T-helper 17 cell (primary cell): ENCODE results near the gene DRG1. TPM values are rescaled to one million over a fixed set of nuclear protein-coding genes. Genes with fewer than 3 reads are reported as not detected.
"Not testable (repeated sequence)": the region's sequence is repeated elsewhere in the genome, so short reads cannot be mapped to it uniquely, and the experiment has no call there.

Experiments
- ATAC-seq: fragments of 150-1000 bp; cut with Tn5 transposase; 2 replicates; pipeline ENCODE4 v1.10.0; 2021; ENCODE audit warnings: mild to moderate bottlenecking, moderate library complexity
- DNase-seq, 3 donors: peaks; one replicate each; pipeline versions ENCODE4 v3.0.0 to v3.0.0-alpha.2; 2020 to 2021
- H3K9me3 ChIP-seq: one replicate; pipeline ENCODE4 v1.7.0; 2013; ENCODE audit warnings: low read length, mild to moderate bottlenecking; ENCODE audit not compliant: control insufficient read depth, poor library complexity, severe bottlenecking
- H3K27ac Mint-ChIP-seq: one replicate; pipeline ENCODE4 v1.8.0; 2022; ENCODE audit warnings: mild to moderate bottlenecking, moderate library complexity, mixed read lengths
- H3K27me3 Mint-ChIP-seq: one replicate; pipeline ENCODE4 v1.8.0; 2022; ENCODE audit warnings: mixed read lengths
- H3K36me3 Mint-ChIP-seq: one replicate; pipeline ENCODE4 v1.8.0; 2022; ENCODE audit warnings: low read depth, mixed read lengths
- H3K4me1 Mint-ChIP-seq: one replicate; pipeline ENCODE4 v1.8.0; 2022; ENCODE audit warnings: mild to moderate bottlenecking, mixed read lengths
- H3K4me3 Mint-ChIP-seq: one replicate; pipeline ENCODE4 v1.8.0; 2022; ENCODE audit warnings: mild to moderate bottlenecking, moderate library complexity, mixed read lengths
- total RNA-seq, 4 donors: library from RNA in 2 of 4; stranded (reverse) in 2 of 4; gene quantifications; one replicate each; pipeline ENCODE4 v1.2.3 and lab custom pipeline; 2022 to 2026

The DRG1 gene
- total RNA-seq, 2 donors from 2014 or later = 33.2 to 50.9 TPM

GRCh38 chr22:31447337-31447736 lies 47.9 kb downstream of the DRG1 start:
- no peak for ATAC-seq
- peaks cover 3% of the 10 kb centered on the region for H3K36me3 Mint-ChIP-seq

GRCh38 chr22:31448382-31448781 lies 49.0 kb downstream of the DRG1 start:
- no peaks in the 10 kb centered on the region for H3K27me3 Mint-ChIP-seq
- DNase-seq (no peak), ATAC-seq (no peak)
- H3K36me3 Mint-ChIP-seq = peaks cover 3% of the 10 kb centered on the region
- peaks cover 2% of the 10 kb centered on the region for H3K4me1 Mint-ChIP-seq
- H3K27ac Mint-ChIP-seq = peak overlapping the region; percentile 24
- H3K9me3 ChIP-seq = no peaks in the 10 kb centered on the region
- H3K4me3 Mint-ChIP-seq = no peak overlapping the region

More at GRCh38 chr22:31447337-31447736, 47.9 kb downstream of the DRG1 start:
- Mint-ChIP-seq H3K27me3 (no peaks in the 10 kb centered on the region), H3K4me1 (peaks cover 2% of the 10 kb centered on the region), H3K4me3 (no peak overlapping the region), H3K27ac (no peak overlapping the region)
- no peaks in the 10 kb centered on the region for H3K9me3 ChIP-seq
- DNase-seq = no peak

- no peak for DNase-seq
- no peaks in the 10 kb centered on the region for H3K36me3 Mint-ChIP-seq
- H3K9me3 ChIP-seq = no peaks in the 10 kb centered on the region
- H3K27ac Mint-ChIP-seq = peak overlapping the region; percentile 34
- no peak overlapping the region for H3K4me3 Mint-ChIP-seq
- H3K27me3 Mint-ChIP-seq = no peaks in the 10 kb centered on the region
- no peak for ATAC-seq
- H3K4me1 Mint-ChIP-seq = peaks cover 2% of the 10 kb centered on the region
Observed at GRCh38 chr22:31449506-31449905, 50.1 kb downstream of the DRG1 start.

GRCh38 chr22:31451709-31452571 lies 52.5 kb downstream of the DRG1 start:
- no peaks in the 10 kb centered on the region for H3K4me1 Mint-ChIP-seq

GRCh38 chr22:31461699-31462098 lies 62.3 kb downstream of the DRG1 start:
- Mint-ChIP-seq H3K27ac (no peak overlapping the region), H3K4me1 (peaks cover 5% of the 10 kb centered on the region), H3K27me3 (no peaks in the 10 kb centered on the region), H3K36me3 (peaks cover 3% of the 10 kb centered on the region), H3K4me3 (no peak overlapping the region)
- no peak for ATAC-seq
- no peaks in the 10 kb centered on the region for H3K9me3 ChIP-seq
- DNase-seq = no peak

More at GRCh38 chr22:31451709-31452571, 52.5 kb downstream of the DRG1 start:
- Mint-ChIP-seq H3K36me3 (no peaks in the 10 kb centered on the region), H3K27me3 (no peaks in the 10 kb centered on the region), H3K4me3 (no peak overlapping the region), H3K27ac (peak overlapping the region; percentile 37)
- DNase-seq = no peak
- peak; percentile 59 for ATAC-seq
- H3K9me3 ChIP-seq = no peaks in the 10 kb centered on the region

GRCh38 chr22:31465307-31465706 lies 65.9 kb downstream of the DRG1 start:
- ATAC-seq (no peak), DNase-seq (no peak)
- H3K36me3 Mint-ChIP-seq = peaks cover 3% of the 10 kb centered on the region
- no peaks in the 10 kb centered on the region for H3K9me3 ChIP-seq
- H3K4me1 Mint-ChIP-seq = peaks cover 5% of the 10 kb centered on the region
- H3K27me3 Mint-ChIP-seq = no peaks in the 10 kb centered on the region
- H3K4me3 Mint-ChIP-seq = no peak overlapping the region
- no peak overlapping the region for H3K27ac Mint-ChIP-seq

- H3K36me3 Mint-ChIP-seq = no peaks in the 10 kb centered on the region
- DNase-seq (no peak), ATAC-seq (no peak)
- H3K4me3 Mint-ChIP-seq = no peak overlapping the region
- peaks cover 12% of the 10 kb centered on the region for H3K4me1 Mint-ChIP-seq
- H3K9me3 ChIP-seq = no peaks in the 10 kb centered on the region
- H3K27me3 Mint-ChIP-seq = no peaks in the 10 kb centered on the region
- H3K27ac Mint-ChIP-seq = no peak overlapping the region
Observed at GRCh38 chr22:31474743-31475142, 75.3 kb downstream of the DRG1 start.

- Mint-ChIP-seq H3K36me3 (no peaks in the 10 kb centered on the region), H3K4me3 (no peak overlapping the region), H3K27me3 (no peaks in the 10 kb centered on the region), H3K4me1 (peaks cover 12% of the 10 kb centered on the region), H3K27ac (no peak overlapping the region)
- no peaks in the 10 kb centered on the region for H3K9me3 ChIP-seq
- DNase-seq = no peak
- no peak for ATAC-seq
Observed at GRCh38 chr22:31475800-31476199, 76.4 kb downstream of the DRG1 start.

- Mint-ChIP-seq H3K36me3 (no peaks in the 10 kb centered on the region), H3K27ac (no peak overlapping the region), H3K27me3 (no peaks in the 10 kb centered on the region), H3K4me1 (peaks cover 14% of the 10 kb centered on the region), H3K4me3 (no peak overlapping the region)
- ATAC-seq (no peak), DNase-seq (no peak)
- H3K9me3 ChIP-seq = no peaks in the 10 kb centered on the region
Observed at GRCh38 chr22:31477329-31477728, 77.9 kb downstream of the DRG1 start.

- no peak for DNase-seq
- Mint-ChIP-seq H3K4me3 (no peak overlapping the region), H3K4me1 (peaks cover 18% of the 10 kb centered on the region), H3K27me3 (no peaks in the 10 kb centered on the region), H3K27ac (peak overlapping the region; percentile 47), H3K36me3 (peaks cover 2% of the 10 kb centered on the region)
- ATAC-seq = no peak
- no peaks in the 10 kb centered on the region for H3K9me3 ChIP-seq
Observed at GRCh38 chr22:31481129-31481528, 81.7 kb downstream of the DRG1 start.

GRCh38 chr22:31482470-31482869 lies 83.1 kb downstream of the DRG1 start:
- H3K4me3 Mint-ChIP-seq, H3K27ac Mint-ChIP-seq, DNase-seq, H3K9me3 ChIP-seq, H3K36me3 Mint-ChIP-seq, H3K27me3 Mint-ChIP-seq, ATAC-seq: not testable (repeated sequence)
- peaks cover 20% of the 10 kb centered on the region for H3K4me1 Mint-ChIP-seq
